IPS DF 4.7 (cell line): ENCODE results near the gene CCDC7.
"Not testable (repeated sequence)": the region's sequence is repeated elsewhere in the genome, so short reads cannot be mapped to it uniquely, and the experiment has no call there.

Experiments
- DNase-seq: peaks from one replicate; pipeline ENCODE4 v3.0.0-alpha.2; 2013; ENCODE audit warnings: low spot score; ENCODE audit errors: extremely low read depth

CCDC7 gene

GRCh38 chr10:32699683-32700082 is 253.7 kb downstream of the CCDC7 start:
- DNase-seq = not testable (repeated sequence)

DNA sequence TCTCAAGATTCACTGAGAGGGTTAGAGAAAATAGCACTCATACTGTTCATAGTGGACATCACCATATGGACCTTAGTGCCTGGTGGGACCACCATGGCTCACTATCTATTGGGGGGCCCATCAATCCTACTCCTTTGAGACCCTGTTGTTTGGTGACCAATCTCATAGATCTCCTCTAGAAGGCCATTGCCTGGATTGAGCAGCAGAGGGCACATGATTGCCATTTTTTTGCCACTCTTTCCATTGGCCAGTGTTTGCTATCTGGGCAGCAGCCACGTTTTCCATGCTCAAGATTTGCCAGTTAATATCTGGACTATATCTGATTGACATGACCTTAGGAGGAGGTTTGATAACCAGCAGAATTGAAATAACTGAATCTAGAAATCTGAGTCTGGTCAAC is 267.6 kb downstream of the CCDC7 start:
- DNase-seq = no peak

DNA sequence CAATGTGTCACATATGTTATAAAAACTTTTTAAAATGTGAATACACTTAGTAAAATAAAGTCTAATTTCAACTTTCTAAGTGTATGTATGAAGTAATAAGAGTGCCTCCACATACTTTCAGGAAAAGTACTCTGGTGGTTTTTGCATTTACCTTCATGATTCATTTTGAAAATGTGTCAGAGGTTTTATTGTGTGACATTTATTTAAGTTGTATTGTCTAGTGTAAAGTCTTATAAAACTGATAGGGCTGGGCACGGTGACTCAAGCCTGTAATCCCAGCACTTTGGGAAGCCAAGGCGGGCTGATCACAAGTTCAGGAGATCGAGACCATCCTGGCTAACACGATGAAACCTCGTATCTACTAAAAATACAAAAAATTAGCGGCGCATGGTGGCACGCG is 285.6 kb downstream of the CCDC7 start:
- DNase-seq = no peak

GRCh38 chr10:32738958-32739357 is 293.0 kb downstream of the CCDC7 start:
- no peak for DNase-seq

DNA sequence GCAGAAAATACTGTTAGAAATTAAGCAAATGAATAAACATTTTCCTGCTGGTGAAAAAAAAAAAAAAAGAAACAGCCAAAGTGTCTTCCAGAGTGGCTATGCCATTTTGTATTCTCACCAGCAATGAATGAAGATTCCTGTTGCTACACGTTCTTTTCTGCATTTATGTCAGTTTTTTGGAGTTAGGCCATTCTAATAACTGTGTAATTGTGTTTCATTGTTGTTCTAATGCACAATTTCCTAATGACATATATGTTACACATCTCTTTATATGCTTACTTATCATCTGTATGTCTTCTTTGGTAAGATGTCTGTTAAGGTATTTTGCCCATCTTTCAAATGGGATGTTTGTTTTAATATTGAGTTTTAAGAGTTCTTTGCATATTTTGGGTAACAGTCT is 298.4 kb downstream of the CCDC7 start:
- no peak for DNase-seq

DNA sequence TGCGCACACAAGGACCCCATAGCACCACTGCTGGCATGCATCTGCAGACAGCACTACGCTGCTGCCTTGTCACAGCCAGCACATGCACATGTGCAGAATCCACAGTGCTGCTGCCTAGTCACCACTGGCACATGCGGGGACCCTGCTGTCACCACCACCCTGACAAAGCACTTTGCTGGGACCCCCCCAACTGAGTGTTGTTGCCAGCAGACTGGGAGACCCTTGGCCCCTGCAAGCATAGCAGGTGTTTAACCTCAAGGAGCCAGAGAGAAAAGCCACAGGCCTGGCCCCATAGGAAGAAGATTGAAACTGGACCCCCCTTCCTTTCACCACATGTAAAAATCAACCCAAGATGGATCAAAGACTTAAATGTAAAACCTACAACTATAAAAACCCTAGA is 300.9 kb downstream of the CCDC7 start:
- DNase-seq = no peak

- no peak for DNase-seq
Observed at GRCh38 chr10:32751582-32751981, 305.6 kb downstream of the CCDC7 start.

DNA sequence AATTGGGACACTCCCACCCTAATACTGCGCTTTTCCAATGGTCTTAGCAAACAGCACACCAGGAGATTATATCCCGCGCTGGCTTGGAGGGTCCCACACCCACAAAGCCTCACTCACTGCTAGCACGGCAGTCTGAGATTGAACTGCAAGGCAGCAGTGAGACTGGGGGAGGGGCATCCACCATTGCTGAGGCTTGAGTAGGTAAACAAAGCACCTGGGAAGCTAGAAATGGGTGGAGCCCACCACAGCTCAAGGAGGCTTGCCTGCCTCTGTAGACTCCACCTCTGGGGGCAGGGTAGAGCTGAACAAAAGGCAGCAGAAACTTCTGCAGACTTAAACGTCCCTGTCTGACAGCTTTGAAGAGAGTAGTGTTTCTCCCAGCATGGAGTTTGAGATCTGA is 309.0 kb downstream of the CCDC7 start:
- DNase-seq = not testable (repeated sequence)

DNA sequence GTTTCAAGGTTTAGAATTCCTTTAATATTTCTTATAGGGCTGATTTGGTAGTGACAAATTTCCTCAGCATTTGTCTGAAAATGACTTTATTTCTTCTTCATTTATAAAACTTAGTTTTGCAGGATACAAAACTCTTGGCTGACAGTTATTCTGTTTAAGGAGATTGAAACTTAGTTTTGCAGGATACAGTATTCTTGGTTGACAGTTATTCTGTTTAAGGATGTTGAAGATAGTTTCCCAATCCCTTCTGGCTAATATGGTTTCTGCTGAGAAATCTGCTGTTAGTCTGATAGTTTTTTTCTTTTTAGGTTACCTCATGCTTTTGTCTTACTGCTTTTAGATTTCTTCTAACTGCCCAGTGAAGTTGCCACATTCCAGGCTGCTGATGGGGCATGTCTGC is 325.3 kb downstream of the CCDC7 start:
- DNase-seq = no peak

DNA sequence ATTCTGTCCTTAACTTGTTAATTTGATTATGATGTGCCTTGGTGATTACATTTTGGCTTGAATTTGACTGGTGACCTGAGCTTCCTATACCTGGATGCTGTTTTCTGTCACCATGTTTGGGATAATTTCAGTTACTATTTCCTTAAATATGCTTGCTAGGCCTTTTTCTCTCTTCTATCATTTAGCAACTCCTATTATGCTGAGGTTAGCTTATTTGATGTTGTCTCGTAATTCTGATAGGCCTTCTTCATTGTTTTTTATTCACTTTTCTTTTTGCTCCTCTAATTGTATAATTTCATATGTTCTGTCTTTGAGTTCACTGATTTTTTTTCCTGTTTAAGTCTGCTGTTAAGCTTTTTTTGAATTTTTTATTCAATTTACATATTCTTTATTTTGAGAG is 327.2 kb downstream of the CCDC7 start:
- DNase-seq = no peak

DNA sequence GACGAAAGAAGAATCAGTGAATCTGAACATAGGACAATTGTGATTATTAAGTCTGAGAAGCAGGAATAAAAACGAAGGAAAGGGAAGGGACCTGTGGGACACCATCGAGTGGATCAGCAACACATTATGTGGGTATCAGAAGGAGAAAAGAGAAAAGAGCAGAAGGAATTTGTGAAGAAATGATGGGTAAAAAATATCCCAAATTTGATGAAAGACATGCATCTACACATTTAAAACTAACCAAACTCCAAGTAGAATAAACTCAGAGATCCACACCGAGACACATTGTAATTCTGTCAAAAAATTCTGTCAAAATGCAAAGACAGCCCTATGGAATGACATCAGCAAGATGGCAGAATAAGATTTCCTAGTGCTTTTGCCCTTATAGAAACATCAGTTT is 341.0 kb downstream of the CCDC7 start:
- DNase-seq = no peak

DNA sequence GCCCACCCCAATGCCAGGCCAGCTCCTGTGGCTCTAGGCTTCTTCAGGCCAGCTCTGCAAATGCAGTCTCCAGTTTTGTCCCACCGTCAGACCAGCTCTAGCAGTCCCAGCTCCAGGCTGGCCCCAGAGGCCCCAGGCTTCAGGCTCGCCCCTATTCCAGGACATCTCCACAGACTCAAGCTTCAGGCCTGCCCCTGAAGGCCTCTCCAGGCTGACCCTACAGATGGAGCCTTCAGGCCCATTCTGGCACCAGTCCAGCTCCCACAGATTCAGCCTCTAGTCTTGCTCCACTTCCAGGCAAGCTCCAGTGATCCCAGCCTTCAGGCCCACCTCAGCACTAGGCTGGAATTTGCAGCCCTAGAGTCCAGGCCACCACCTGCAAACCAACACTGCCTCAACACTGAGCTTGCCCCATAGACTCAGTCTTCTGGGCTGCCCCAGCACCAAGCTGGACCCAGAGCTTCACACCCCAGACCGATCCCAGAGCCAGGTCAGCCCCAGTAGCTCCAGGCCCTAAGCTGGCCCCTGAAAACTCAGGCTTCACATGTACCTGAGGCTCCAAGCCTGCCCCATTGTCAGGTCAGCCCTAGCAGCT is 341.8 kb downstream of the CCDC7 start:
- no peak for DNase-seq

- DNase-seq = no peak
Observed at GRCh38 chr10:32788359-32788758, 342.4 kb downstream of the CCDC7 start.

GRCh38 chr10:32790483-32790882 is 344.5 kb downstream of the CCDC7 start:
- DNase-seq = no peak

- DNase-seq = no peak
Observed at GRCh38 chr10:32793033-32793432, 347.1 kb downstream of the CCDC7 start.

GRCh38 chr10:32795598-32796183 is 349.8 kb downstream of the CCDC7 start:
- peak; percentile 11 for DNase-seq

DNA sequence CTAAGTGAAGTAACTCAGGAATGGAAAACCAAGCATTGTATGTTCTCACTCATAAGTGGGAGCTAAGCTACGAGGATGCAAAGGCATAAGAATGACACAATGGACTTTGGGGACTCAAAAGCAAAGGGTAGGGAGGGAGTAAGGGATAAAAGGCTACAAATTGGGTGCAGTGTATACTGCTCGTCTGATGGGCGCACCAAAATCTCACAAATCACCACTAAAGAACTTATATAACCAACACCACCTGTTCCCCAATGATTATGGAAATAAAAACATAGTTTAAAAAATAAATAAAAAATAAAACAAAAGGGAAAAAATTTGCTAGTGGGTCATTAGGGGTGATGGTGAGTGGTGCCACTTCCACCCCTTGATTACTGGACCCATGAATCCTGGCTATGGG is 351.5 kb downstream of the CCDC7 start:
- DNase-seq = not testable (repeated sequence)

DNA sequence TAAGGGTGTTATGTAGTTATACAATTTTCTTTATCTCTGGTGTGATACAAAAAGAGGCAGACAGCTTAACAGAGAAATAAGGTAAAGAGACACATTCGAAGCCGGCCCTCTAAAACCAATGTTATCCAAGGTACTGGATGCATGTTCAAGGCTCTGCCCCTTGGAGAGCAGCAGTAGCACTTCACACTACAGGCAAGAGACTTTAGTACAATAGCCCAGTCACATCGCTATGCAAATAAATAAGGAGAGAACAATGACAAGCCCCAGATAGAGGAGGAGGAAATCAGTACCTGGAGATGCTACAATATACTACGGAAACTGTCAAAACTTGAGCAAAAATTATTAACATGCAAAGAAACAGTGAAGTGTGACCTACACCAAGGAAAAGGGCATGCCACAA is 401.0 kb downstream of the CCDC7 start:
- DNase-seq = no peak

- no peak for DNase-seq
Observed at GRCh38 chr10:32851301-32851700, 405.4 kb downstream of the CCDC7 start.

DNA sequence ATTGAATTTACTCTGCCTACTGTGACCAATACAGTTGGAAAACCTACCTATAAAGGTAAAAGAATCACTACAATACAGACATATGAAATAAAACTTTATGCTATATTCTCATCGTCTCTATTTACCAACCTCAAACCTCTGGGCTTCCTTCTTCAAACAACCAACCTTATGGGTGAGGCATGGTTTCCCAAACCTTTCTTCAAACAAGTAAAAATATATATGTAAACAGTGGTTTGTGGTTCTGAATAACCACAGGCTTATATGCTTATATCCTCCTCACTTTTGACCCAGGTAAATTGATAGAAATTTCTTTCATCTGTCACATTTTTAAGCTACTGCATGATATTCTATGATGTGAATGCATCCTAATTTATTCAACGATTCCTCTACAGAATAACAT is 408.5 kb downstream of the CCDC7 start:
- no peak for DNase-seq

GRCh38 chr10:32865170-32865569 is 419.2 kb downstream of the CCDC7 start:
- no peak for DNase-seq

DNA sequence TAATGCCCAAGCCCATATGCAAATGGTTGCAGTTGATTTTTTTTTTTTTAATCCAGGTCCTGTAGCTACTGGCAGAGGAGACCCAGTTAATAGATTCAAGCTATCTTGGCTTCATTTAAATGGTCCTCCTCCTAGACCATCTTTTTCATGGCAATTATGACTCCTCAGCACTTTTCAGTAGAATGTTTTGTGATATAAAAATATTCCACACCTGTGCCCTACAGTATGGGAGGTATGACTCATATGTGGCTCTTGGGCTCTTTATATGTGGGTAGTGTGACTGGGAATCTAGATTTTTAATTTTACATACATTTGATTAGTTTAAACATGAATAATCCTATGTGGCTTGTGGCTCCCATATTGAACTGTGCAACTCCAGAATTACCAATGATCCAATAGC is 432.0 kb downstream of the CCDC7 start:
- no peak for DNase-seq

DNA sequence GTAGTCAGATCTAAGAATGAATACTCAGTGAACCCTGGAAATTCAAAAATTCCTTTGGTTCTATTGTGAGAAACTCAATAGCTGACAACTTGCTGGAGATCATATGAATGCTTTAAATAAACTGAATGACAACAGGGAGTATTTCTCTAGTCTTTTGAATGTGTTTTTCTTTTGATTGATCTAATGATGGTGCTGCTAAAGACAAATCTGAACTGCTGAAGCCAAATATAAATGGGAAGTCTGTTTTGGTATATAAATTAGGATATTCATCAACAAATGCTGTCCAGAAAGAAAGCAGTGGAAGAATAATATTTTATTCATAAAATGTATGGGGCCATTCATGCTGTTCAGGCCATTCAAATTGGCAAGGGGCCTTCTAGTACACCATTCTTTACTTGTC is 432.7 kb downstream of the CCDC7 start:
- DNase-seq = no peak

- no peak for DNase-seq
Observed at GRCh38 chr10:32882076-32882475, 436.1 kb downstream of the CCDC7 start.
